GM13977 (cell line): ENCODE measurements around the gene MAN1B1.

Source experiments
- DNase-seq: peaks from one replicate; pipeline ENCODE4 v3.0.0; 2012; ENCODE audit warnings: low spot score
- CTCF ChIP-seq: IDR thresholded peaks from 2 replicates; pipeline ENCODE4 v1.5.1; 2012; ENCODE audit warnings: mild to moderate bottlenecking, control low read depth; ENCODE audit not compliant: insufficient read depth; ENCODE audit errors: extremely low read depth, missing control alignments
- in situ Hi-C: fragments of 300-500 bp; cut with MboI; formaldehyde crosslinking; loops from one replicate; pipeline ENCODE4 v1.12.0; 2022; ENCODE audit warnings: low sequenced_read_pairs, low pct_unique_long_range_greater_than_20kb, mixed read lengths, inconsistent platforms; ENCODE audit not compliant: unreplicated experiment

The MAN1B1 gene

DNA sequence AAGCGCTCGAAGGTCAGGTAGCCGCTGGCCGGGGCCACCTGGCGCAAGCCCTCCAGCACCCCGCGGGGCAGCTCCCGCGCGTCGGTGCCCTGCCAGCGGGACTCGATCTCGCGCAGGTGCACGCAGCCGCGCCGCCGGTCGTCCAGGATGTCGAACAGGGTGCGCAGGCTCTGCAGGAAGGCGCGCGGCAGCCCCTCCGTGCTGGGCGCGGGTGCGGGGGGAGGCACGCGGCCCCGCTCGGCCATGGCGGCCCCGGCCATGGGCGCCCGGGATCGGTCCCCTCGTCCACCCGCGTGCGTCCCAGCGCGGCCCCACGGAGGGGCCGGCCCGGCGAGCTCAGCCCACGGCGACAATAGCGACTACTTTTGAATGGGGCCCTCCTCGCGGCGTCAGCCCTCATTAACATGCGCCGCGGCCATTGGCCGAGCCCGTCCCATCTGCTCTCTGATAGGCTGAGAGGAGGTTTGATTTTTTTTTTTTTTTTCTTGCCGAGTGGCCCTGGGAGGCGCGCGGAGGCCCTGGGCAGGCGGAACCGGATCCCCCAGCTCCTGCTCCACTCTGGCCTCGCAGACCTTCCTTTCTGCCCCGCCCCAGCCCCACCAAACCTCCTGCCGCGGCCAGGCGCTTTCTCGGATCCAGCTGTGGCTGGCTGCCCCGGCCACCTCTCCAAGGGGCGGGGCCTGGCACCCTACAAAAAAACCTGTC lies 16.4 kb upstream of the MAN1B1 start, which contains the start of gene SAPCD2:
Gene SAPCD2 (minus strand): TSS at position 357 of the 705 bp plus-strand sequence. CDS start 97 bp downstream, at position 260.
- in situ Hi-C loops = no loop called here
- DNase-seq = peak; percentile 95
- no peak for TF ChIP-seq CTCF

DNA sequence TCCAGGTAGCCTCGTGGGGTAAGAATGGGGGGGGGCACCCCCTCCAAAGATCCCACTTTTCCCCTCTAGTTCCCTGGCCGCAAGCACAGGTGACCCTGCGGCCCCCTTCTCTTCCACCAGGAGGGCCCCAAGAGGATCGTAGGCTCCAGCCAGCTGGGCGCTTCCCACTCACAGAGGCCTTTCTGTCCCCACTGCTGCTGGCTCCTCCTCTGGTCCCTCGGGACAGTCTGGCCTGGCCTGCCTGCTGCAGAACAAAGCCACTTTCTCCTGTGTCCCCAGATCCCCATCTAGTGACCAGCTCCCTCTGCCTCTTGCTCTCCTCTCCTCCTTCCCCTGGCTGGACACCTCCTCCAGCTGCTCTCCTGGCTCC lies 15.9 kb upstream of the MAN1B1 start:
- in situ Hi-C loops = no loop called here
- DNase-seq = peak; percentile 51
- no peak for TF ChIP-seq CTCF

DNA sequence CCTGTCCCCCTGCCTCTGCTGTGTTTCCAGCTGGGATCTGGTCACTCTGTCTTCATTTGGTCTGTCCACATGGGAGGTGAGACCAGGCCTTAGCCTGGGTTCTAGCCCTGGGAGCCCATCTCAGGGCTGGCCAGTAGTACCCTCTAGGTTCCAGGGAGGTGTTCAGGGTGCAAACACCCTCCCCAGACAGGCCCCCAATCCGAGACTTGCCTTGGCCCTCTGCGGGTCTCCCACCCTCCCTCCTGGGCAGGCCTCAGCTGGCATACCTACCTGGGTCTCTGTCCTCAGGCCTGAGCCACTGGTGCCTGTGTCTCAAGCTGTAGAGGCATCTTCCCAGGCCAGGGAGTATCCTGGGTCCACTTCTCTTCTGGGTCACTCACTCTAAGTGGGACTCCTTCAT lies 15.5 kb upstream of the MAN1B1 start:
- in situ Hi-C loops = no loop called here
- no peak for TF ChIP-seq CTCF

GRCh38 chr9:137073992-137074399 lies 12.8 kb upstream of the MAN1B1 start:
- in situ Hi-C loops = no loop called here
- no peak for TF ChIP-seq CTCF
- DNase-seq = no peak

More for the DNA sequence above, 15.5 kb upstream of the MAN1B1 start:
- no peak for DNase-seq

DNA sequence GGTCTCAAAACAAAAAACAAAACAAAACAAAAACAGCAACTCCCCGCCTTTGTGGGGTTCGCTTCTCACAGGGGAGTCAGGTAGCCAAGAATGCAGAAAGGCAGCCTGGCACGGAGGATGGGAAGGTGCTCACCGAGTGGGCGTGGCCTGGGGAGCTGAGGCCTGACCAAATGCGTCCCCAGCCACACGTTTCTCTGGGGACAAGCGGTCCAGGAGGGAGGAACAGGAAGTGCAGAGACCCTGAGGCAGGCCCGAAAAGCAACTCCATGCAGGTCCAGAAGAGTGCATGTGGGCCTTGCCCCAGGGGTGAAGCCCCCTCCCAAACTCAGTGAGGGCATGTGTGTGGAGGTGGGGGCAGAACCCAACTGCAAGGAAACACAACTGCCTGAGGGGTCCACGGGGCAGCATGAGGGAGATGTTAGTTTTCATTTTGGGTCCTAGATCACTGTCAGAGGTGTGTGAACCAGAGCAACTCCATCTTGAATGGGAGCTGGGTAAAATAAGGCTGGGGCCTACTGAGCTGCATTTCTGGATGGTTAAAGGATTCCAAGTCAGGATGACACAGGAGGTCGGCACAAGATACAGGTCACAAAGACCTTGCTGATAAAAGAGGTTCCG lies 12.0 kb upstream of the MAN1B1 start:
- TF ChIP-seq CTCF = no peak
- DNase-seq = no peak
- in situ Hi-C loops = no loop called here

DNA sequence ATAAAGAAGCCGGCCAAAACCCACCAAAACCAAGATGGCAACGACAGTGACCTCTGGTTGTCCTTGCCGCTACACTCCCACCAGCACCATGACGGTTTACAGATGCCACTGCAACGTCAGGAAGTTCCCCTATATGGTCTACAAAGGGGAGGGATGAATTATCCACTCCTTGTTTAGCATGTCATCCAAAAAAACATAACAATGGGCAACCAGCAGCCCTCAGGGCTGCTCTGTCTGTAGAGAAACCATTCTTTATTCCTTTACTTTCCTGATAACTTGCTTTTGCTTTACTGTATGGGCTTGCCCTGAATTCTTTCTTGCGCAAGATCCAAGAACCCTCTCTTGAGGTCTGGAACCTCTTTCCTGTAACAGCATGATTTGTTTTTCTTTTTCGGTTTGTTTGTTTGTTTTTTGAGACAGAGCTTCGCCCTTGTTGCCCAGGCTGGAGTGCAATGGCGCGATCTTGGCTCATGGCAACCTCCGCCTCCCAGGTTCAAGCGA lies 11.5 kb upstream of the MAN1B1 start:
- TF ChIP-seq CTCF = no peak
- in situ Hi-C loops = no loop called here
- DNase-seq = no peak
